GM12878 (cell line): ENCODE results near the gene RNF168.
"Not testable (repeated sequence)": the region's sequence is repeated elsewhere in the genome, so short reads cannot be mapped to it uniquely, and the experiment has no call there.

Experiments
- CREM ChIP-seq: IDR thresholded peaks from 2 replicates; pipeline ENCODE4 v1.6.1; 2014; ENCODE audit warnings: antibody characterized with exemption, low read depth
- CTCF ChIP-seq, 3 experiments: IDR thresholded peaks in 2 of 3; conservative IDR thresholded peaks in 1 of 3; 2 replicates each; pipeline ENCODE4 v1.5.1; 2011; ENCODE audit warnings: low read depth in 3 of 3, low read length in 3 of 3, mild to moderate bottlenecking in 3 of 3, control low read depth in 2 of 3, moderate library complexity in 2 of 3, inconsistent platforms in 1 of 3, mixed read lengths in 1 of 3; ENCODE audit not compliant: control insufficient read depth in 2 of 3, insufficient read depth in 1 of 3; ENCODE audit errors: extremely low read depth in 1 of 3
- ETV6 ChIP-seq, 2 experiments: fragments of 450-650 bp in 1 of 2; IDR thresholded peaks in 1 of 2; conservative IDR thresholded peaks in 1 of 2; 2 replicates each; pipeline ENCODE4 v1.6.1; 2014; ENCODE audit warnings: antibody characterized with exemption in 1 of 2, borderline replicate concordance in 1 of 2, low read depth in 1 of 2, mild to moderate bottlenecking in 1 of 2, moderate library complexity in 1 of 2
- EZH2 ChIP-seq: IDR thresholded peaks from 2 replicates; pipeline ENCODE4 v1.6.1; 2012; ENCODE audit warnings: low read depth, mild to moderate bottlenecking, control low read depth, inconsistent platforms, low read length, borderline replicate concordance; ENCODE audit not compliant: control insufficient read depth
- FOXM1 ChIP-seq: IDR thresholded peaks from 2 replicates; pipeline ENCODE4 v1.6.1; 2012; ENCODE audit warnings: low read depth, mild to moderate bottlenecking, inconsistent platforms, low read length, moderate library complexity
- MEF2B ChIP-seq: fragments of 450-650 bp; IDR thresholded peaks from 2 replicates; pipeline ENCODE4 v1.6.1; 2018; ENCODE audit warnings: mild to moderate bottlenecking, moderate library complexity; ENCODE audit not compliant: partially characterized antibody, poor library complexity, severe bottlenecking
- MLLT1 ChIP-seq: fragments of 450-650 bp; IDR thresholded peaks from 2 replicates; pipeline ENCODE4 v1.6.1; 2016; ENCODE audit warnings: mild to moderate bottlenecking
- NFXL1 ChIP-seq: fragments of 450-650 bp; IDR thresholded peaks from 2 replicates; pipeline ENCODE4 v1.6.1; 2017; ENCODE audit warnings: antibody characterized with exemption, mild to moderate bottlenecking, borderline replicate concordance
- NR2F1 ChIP-seq: fragments of 450-650 bp; conservative IDR thresholded peaks from 2 replicates; pipeline ENCODE4 v1.6.1; 2017; ENCODE audit warnings: mild to moderate bottlenecking
- POLR2A ChIP-seq: IDR thresholded peaks from 2 replicates; pipeline ENCODE4 v1.6.1; 2011; ENCODE audit warnings: low read depth, mild to moderate bottlenecking, low read length
- RFX5 ChIP-seq: IDR thresholded peaks from 2 replicates; pipeline ENCODE4 v1.6.1; 2011; ENCODE audit warnings: low read depth, low read length, improper control_type of control experiment
- TAF1 ChIP-seq: IDR thresholded peaks from 2 replicates; pipeline ENCODE4 v1.6.1; 2011; ENCODE audit warnings: mild to moderate bottlenecking, low read depth, low read length, borderline replicate concordance
- TARDBP ChIP-seq: IDR thresholded peaks from 2 replicates; pipeline ENCODE4 v1.6.1; 2016; ENCODE audit warnings: borderline replicate concordance

- peak; percentile 28 for TF ChIP-seq MEF2B
- peak; percentile 50; the same call in 1 of the 2 replicates for TF ChIP-seq MLLT1
- TF ChIP-seq ETV6 (conservative IDR thresholded peaks at IDR 0.05 in 1 of 2, IDR thresholded peaks at IDR 0.05 in 1 of 2; ENCODE audit: borderline replicate concordance in 1 of 2, low read depth in 1 of 2); TARDBP; RFX5; EZH2; TAF1; NFXL1; POLR2A; CREM: not testable (repeated sequence)
- TF ChIP-seq CTCF (IDR thresholded peaks at IDR 0.05 in 2 of 3, conservative IDR thresholded peaks at IDR 0.05 in 1 of 3; ENCODE audit: control insufficient read depth in 2 of 3, extremely low read depth in 1 of 3, insufficient read depth in 1 of 3, low read depth in 3 of 3, low read length in 3 of 3) = peak in 1 of 3 experiments; percentile 5; a peak in 1 of 6 replicates
- peak; percentile 27; the same call in 1 of the 2 replicates for TF ChIP-seq FOXM1
- peak; percentile 37; the same call in 1 of the 2 replicates for TF ChIP-seq NR2F1
Measured at GRCh38 chr3:196457470-196457869, 46.1 kb downstream of the RNF168 start.
